HG03135 (cell line): Measurements from ENCODE around the gene NSF.
"Not testable (repeated sequence)": the region's sequence is repeated elsewhere in the genome, so short reads cannot be mapped to it uniquely, and the experiment has no call there.

Experiments
- ATAC-seq: cut with Tn5 transposase; IDR thresholded peaks from one replicate; pipeline ENCODE4 v1.9.1; 2021; ENCODE audit warnings: mild to moderate bottlenecking, moderate library complexity; ENCODE audit not compliant: unreplicated experiment

The NSF gene

GRCh38 chr17:46772475-46773220 lies 182.2 kb downstream of the NSF start:
- ATAC-seq, result no peak

DNA sequence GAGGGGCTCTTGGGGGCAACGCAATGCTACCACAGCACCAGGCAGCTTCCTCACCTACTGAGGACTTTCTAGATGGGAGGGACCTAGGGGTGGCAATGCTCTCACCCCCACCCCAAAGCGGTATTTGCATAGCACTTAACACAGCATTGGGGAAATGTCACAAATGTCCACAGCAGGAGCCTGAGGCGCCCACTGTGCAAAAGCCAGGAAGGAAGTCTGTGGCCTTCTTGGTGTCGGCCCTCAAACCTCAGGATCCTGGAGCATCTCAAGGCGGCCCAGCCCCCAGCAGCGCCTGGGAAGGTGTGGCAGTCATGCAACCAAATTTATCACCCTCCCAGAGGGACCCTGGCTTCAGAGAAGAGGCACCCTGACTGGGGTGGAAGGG lies 182.7 kb downstream of the NSF start:
- ATAC-seq, result no peak

GRCh38 chr17:46773676-46774075 lies 183.2 kb downstream of the NSF start:
- ATAC-seq, result no peak

DNA sequence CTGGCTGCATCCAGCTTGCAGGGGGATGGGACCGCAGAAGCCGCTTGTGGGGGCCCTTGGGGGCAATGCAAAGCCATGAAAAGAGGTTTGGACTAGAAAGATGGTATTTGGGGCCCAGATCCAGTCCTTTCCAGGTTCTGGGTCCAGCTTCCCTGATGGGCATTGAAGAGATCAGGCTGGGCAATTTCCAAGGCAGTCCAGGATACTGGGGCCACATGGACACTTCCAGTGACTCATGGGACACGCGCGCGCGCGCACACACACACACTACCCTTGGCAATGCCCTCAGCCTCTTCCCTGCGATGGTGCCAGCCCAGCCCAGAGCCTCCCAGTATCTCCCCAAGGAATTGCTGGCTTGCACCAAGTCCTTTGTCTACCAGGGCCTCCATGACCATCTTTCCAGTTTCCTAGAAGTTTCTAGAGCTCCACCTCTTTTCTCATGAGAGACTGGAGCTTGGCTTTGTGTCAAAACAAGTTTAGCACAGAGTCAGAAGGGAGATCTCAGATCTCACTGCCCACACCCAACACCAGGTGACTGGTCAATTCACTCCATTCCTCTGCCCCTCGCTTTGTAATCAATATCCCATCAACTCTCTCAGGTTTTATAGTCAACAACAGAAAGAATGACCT lies 183.8 kb downstream of the NSF start:
- no peak for ATAC-seq

DNA sequence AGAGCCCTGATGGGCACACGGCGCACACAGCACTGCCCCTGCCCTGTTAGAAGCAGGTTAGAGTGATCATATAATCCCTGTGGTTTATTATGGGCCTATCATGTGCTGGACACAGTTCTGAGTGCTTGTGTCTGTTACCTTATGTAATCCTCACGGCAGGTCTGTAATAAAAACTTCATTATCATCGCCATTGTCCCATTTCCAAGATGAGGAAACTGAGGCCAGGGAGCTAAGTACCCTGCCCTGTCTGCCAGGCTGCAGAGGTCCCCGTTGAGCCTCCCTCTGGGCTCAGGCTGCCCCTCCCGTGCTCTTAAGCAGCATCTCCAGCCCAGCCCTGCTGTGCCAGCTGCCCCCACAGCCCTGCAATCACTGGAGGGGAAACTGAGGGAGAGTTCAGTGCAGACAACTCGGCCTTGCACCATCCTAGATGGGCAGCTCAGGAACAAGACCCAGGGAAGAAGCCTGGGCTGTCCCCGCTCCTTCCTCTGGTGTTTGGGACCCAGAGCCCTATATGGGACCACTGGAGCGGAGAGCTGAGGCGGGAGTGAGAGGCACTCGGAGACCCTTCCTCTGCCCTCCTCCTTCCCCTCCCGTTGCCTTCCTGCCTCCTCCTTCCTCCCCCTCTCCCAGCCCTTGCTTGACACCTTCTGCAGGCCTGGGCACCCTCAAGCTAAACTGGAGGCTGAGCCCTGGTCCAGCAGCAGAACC lies 186.0 kb downstream of the NSF start:
- no peak for ATAC-seq

DNA sequence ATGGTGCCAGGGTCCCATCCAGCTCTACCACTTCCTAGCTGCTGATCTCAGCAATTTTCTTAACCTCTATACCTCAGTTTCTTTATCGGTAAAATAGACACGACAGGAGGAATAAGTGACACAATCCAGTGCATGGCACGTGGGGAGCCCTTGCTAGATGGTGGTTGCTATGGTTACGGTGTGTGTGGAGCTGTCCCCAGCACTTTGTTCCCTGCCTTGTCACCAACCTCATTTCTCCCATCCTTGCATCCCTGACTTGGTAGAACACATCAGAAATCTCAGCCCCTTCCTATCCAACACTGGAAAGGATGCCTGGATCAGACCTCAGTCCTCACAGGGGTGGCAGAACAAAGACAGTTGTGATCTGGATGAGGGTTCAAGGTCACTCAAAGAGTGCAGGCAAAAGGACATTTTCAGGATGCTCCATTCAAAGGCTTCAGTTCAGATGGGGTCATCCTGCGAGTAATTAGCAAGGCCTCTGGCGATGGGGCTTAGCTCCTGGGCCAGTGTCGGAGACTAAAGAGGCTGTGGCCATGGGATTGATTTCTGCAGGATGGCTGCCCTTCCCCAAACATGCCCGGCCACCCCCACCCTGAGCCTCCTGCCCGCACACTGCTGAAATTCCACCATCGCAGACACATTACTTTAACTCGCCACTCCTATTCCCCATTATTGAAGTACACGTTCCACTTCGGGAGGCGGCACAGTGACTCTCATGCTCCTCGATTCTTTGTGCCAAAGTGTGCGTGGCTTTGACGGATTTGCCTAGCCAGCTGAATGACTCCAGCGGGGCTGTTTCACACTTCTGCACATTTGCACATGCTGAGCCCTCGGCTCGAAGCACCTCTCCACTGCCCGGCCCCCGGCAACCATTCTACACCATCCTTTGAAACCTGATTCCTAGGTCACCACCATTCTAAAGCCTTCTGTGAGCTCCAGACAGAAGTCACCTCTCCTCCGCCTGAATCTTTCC lies 187.8 kb downstream of the NSF start:
- no peak for ATAC-seq

DNA sequence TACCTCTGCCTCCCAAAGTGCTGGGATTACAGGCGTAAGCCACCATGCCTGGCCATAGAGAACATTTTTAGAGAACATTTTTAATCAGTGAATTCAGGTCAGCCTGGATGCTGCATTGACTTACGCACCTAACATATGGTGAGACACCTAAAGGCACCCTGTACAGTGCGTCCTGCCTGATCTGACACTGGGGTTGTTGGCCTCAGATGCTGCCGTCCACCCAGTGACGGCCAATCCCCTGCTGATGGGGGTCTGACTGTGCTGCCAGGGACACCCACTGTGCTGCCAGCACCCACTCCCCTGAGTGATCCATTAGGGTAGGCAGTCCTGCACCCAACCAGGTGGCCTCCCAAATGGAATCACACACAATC lies 189.5 kb downstream of the NSF start:
- ATAC-seq, result no peak

- no peak for ATAC-seq
Measured at GRCh38 chr17:46782250-46782953, 191.9 kb downstream of the NSF start.

- no peak for ATAC-seq
Measured at GRCh38 chr17:46783031-46783593, 192.6 kb downstream of the NSF start.

GRCh38 chr17:46785696-46786095 lies 195.2 kb downstream of the NSF start:
- ATAC-seq, result no peak

GRCh38 chr17:46787478-46787877 lies 197.0 kb downstream of the NSF start:
- ATAC-seq, result no peak

- no peak for ATAC-seq
Measured at GRCh38 chr17:46788300-46788699, 197.8 kb downstream of the NSF start.

- ATAC-seq, result no peak
Measured at GRCh38 chr17:46788796-46789195, 198.3 kb downstream of the NSF start.

- no peak for ATAC-seq
Measured at GRCh38 chr17:46789610-46790009, 199.1 kb downstream of the NSF start.

- ATAC-seq, result no peak
Measured at GRCh38 chr17:46790216-46790615, 199.7 kb downstream of the NSF start.

- ATAC-seq, result no peak
Measured at GRCh38 chr17:46791531-46791930, 201.1 kb downstream of the NSF start.

DNA sequence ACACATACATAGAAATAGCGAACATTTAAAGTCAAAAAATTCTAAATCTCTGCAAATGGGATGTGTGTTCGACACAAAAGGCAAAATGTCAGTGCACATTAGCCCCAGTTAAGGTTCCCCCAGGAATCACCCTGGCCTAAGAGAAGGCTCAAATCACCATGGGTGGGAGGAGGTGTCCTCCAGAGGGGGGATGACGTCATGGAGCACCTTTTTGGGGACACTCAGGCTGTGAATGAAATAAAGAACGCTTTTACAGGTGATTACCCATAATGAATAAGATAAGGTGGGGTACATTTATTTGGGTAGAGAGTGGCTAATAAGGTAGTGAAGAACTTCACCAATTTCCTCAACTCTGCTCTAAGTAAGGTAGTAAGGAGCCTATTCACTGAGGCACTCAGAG lies 201.6 kb downstream of the NSF start:
- ATAC-seq, result no peak

DNA sequence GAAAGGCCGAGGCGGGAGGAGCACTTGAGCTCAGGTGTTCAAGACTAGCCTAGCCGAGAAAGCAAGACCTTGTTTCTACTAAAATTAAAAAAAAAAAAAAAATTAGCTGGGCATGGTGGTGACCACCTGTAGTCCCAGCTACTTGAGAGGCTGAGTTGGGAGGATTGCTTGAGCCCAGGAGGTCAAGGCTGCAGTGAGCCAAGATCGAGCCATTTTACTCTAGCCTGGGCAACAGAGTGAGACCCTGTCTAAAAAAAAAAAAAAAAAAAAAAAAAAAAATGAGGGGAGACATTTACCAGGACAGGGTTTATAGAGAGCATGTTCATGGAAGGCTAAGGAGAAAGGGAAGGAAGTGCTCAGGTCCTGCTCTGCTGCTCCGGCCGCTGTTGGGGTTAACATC lies 202.6 kb downstream of the NSF start:
- not testable (repeated sequence) for ATAC-seq

DNA sequence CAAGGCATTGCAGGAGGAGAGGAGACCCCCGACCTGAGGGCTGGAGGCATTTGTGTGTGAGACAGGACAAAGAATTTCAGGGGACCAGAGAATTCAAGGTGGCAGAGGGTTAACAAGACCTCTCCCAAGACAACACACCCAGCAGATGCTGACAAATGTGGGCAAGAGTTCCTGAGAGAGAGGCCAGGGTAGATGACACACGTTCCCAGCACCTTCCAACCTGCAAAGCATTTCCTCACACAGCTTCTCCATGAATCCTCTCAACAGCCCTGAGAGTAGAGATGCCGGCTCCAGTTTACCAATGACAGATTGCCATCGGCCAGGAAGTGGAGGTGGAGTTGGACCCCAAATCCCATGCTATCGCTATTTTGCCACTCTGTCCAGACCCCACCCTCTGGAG lies 203.1 kb downstream of the NSF start:
- no peak for ATAC-seq

- ATAC-seq, result no peak
Measured at GRCh38 chr17:46794318-46794717, 203.8 kb downstream of the NSF start.
